PFSK-1 (cell line): ENCODE results near the gene FIBCD1.
A peak's percentile ranks its signal among the peaks of the same experiment; 100 is the strongest.

Experiments used
- FOXP2 ChIP-seq: optimal IDR thresholded peaks from 2 replicates; pipeline ENCODE3; 2011; ENCODE audit warnings: borderline replicate concordance, control low read depth, inconsistent platforms; ENCODE audit not compliant: insufficient read depth; ENCODE audit errors: extremely low read length, extremely low read depth
- POLR2AphosphoS5 ChIP-seq: IDR thresholded peaks from 2 replicates; pipeline ENCODE4 v1.6.1; 2012; ENCODE audit warnings: low read depth, mild to moderate bottlenecking, control low read depth, low read length, moderate library complexity
- SIN3A ChIP-seq: IDR thresholded peaks from 2 replicates; pipeline ENCODE4 v1.6.1; 2012; ENCODE audit warnings: mild to moderate bottlenecking, low read length, moderate library complexity, borderline replicate concordance; ENCODE audit not compliant: insufficient read depth
- TAF1 ChIP-seq: IDR thresholded peaks from 2 replicates; pipeline ENCODE4 v1.6.1; 2012; ENCODE audit warnings: low read length, control low read depth, borderline replicate concordance; ENCODE audit not compliant: insufficient read depth
- TF ChIP-seq, protein P1 (sequence below), 2 experiments: IDR thresholded peaks; 2 replicates each; pipeline versions ENCODE4 v1.6.1 to v1.8.0; 2011 to 2012; ENCODE audit warnings: low read depth in 2 of 2, low read length in 2 of 2, control low read depth in 1 of 2, inconsistent platforms in 1 of 2, mild to moderate bottlenecking in 1 of 2, moderate library complexity in 1 of 2; ENCODE audit not compliant: insufficient read depth in 1 of 2

FIBCD1 gene

DNA sequence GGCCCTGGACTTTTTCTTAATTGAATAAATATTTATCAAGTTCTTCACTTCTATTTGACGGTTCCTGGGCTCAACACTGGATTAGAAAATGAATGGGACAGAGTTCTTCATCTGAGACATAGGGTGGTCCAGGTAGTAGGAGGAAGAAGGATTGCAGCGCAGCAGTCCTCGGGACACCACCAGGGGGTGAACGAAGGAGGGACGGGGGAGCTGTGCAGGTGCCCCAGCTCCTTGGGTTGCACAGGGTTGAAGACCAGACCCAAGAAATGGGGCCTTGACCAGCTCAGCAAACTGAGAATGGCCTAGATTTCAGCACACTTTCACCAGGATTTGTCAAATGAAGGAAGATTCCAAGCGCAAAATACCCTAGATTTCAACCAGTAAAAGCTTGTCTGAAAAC is 74.5 kb downstream of the FIBCD1 start:
- TF ChIP-seq, protein P1, sequence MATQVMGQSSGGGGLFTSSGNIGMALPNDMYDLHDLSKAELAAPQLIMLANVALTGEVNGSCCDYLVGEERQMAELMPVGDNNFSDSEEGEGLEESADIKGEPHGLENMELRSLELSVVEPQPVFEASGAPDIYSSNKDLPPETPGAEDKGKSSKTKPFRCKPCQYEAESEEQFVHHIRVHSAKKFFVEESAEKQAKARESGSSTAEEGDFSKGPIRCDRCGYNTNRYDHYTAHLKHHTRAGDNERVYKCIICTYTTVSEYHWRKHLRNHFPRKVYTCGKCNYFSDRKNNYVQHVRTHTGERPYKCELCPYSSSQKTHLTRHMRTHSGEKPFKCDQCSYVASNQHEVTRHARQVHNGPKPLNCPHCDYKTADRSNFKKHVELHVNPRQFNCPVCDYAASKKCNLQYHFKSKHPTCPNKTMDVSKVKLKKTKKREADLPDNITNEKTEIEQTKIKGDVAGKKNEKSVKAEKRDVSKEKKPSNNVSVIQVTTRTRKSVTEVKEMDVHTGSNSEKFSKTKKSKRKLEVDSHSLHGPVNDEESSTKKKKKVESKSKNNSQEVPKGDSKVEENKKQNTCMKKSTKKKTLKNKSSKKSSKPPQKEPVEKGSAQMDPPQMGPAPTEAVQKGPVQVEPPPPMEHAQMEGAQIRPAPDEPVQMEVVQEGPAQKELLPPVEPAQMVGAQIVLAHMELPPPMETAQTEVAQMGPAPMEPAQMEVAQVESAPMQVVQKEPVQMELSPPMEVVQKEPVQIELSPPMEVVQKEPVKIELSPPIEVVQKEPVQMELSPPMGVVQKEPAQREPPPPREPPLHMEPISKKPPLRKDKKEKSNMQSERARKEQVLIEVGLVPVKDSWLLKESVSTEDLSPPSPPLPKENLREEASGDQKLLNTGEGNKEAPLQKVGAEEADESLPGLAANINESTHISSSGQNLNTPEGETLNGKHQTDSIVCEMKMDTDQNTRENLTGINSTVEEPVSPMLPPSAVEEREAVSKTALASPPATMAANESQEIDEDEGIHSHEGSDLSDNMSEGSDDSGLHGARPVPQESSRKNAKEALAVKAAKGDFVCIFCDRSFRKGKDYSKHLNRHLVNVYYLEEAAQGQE (IDR thresholded peaks at IDR 0.05; ENCODE audit: insufficient read depth in 1 of 2, low read depth in 2 of 2, low read length in 2 of 2) = no peak
- TF ChIP-seq SIN3A (no peak), FOXP2 (no peak), POLR2AphosphoS5 (no peak), TAF1 (no peak)

DNA sequence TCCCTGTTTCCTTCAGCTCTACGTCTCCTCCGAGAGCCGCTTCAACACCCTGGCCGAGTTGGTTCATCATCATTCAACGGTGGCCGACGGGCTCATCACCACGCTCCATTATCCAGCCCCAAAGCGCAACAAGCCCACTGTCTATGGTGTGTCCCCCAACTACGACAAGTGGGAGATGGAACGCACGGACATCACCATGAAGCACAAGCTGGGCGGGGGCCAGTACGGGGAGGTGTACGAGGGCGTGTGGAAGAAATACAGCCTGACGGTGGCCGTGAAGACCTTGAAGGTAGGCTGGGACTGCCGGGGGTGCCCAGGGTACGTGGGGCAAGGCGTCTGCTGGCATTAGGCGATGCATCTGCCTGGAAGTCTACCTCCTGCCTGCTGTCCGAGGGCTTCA is 76.3 kb downstream of the FIBCD1 start:
- TF ChIP-seq SIN3A (no peak), TAF1 (no peak), FOXP2 (no peak), POLR2AphosphoS5 (no peak)
- TF ChIP-seq, protein P1 (IDR thresholded peaks at IDR 0.05; ENCODE audit: insufficient read depth in 1 of 2, low read depth in 2 of 2, low read length in 2 of 2) = no peak

DNA sequence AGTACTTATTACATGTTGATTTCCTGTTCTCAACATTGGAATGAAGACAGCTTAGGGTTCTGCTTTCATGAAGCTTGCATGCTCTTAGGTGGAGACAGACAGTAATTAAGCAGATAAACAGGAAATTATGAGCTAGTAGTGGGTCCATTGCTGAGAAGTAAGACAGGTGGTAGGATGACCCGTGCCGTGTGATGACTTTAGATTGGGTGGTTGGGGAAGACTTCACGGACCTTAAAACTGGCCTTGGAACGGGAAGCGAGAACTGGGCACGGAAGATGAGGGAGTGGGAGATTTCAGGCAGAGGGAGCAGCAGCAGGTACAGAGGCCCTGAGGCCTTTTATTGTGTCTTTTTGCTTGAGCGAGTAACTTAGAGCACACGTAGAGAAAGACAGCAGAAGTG is 76.8 kb downstream of the FIBCD1 start:
- TF ChIP-seq, protein P1 (IDR thresholded peaks at IDR 0.05; ENCODE audit: insufficient read depth in 1 of 2, low read depth in 2 of 2, low read length in 2 of 2) = no peak
- no peak for TF ChIP-seq FOXP2
- TF ChIP-seq TAF1 = no peak
- no peak for TF ChIP-seq POLR2AphosphoS5
- TF ChIP-seq SIN3A = no peak

DNA sequence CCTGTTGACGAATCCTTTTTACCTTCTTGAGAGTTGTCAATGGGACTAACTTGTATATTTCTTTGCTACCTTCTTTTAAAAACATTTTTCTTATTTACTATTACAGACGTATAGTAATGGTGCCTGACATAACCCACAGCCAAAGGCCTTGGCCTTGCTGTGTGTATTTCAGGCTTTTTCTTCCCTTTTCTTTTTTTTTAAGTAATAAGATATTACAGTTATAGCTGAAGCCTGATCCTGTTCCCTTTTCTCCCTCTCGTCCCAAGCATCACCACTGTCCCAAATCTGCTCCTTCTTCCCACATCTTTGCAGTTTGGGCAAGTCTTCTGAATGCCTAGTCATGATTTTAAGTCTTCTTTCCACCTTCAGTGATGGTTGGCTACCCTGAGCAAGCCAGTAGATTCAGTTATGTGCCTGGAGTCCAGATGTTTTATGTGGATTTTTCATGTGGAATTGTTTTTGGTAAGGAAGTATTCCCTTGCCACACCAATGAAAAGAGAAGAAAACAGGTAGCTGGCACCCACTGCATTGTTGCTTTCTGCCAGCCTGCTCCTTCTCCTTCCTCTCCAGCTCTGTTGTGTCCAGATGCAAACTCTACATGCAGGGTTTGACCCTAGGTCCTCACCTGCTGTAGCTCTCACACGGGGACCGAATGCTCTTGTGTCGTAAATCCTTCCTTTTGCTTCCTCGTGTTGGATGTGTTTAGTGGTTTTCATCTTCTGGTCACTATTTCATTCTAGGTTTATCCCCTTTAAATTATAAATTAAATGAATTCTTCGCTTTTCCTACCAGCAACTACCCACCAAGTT is 77.5 kb downstream of the FIBCD1 start:
- TF ChIP-seq TAF1 = no peak

DNA sequence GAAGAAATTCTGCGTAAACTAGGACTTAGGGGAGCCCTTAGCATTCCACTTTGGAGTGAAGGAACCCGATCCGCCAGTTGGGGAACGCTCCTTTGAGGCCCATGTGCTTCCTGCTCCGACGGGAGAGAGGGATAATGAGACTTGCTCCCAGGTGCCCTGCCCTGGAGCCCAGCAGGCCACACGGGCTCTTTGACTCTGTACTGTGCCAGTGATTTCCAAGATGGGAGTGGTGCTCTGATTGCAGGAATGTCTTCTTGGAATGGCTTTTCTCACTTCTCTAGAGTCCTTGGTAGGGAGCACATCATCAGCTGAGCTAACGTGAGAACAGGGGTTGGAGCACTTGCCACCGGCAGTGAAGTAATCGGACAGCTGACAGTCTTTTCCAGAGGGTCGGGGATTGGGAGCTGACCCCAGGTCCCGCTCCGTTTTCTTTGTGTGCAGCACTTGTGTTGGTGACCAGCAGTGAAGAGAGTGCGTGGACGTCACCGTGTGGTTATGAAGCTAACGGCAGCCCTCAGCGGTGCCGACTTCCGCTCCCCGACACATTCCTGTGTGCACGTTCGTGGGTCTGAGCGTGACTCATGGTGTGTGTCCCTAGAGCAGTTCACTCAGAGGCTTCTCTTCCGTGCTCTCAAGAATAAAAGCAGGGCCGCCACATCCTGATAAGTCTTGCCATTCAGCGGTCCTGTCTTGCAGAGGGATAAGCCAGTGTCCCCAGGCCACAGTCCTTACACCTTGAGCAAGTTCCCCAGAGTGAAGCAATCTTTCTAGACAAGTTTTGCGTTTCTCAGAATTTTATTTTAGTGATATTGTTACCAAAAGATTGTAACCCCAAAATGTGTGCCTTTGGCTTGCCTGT is 78.4 kb downstream of the FIBCD1 start:
- TF ChIP-seq POLR2AphosphoS5 (no peak), FOXP2 (peak; percentile 87), TAF1 (no peak)
